Endothelial cell of hepatic sinusoid (primary cell): ENCODE data around the gene THBS4.

ENCODE experiments used
- in situ Hi-C: cut with HindIII; loops from 2 replicates; pipeline ENCODE4 v1.10.0; 2017; ENCODE audit warnings: low sequenced_read_pairs

THBS4 gene

DNA sequence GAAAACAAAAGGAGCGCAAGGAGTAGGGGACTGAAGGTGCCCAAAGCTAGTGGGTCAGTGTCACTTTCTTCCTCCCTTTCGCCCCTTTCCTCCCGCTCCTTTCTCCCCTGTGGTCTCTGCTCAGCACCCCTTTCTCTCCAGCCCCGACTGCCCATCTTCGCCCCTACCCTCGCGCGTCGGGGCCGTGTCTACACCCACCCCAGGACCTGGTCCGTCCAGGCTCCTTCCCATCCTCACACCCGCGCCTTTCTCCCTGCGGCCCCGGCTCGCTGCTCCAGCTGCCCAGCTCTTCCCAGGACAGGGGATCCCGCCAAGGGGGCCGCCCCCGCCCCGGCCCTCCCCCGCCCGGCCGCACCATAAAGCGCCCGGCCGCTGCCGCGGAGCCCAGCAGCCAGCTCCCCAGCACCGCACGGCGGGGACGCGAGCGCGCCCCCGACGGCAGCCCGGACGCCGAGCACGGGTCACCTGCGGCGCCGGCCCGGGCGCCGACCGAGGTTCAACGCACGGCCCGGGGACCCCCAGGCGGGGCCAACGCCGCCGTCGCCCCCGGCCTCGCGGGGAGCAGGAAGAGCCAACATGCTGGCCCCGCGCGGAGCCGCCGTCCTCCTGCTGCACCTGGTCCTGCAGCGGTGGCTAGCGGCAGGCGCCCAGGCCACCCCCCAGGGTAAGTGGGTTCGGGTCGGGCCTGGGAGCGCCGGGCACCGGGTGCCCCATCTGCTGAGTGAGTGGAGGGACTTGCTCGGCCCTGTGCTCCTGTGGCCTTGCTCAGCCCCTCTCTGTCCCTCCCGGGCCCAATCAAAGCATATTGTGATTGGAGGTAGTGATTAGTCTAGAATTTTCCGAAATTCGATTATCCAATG is at the start of gene THBS4:
TSS of gene THBS4 (plus strand) at position 387 of the 860 bp plus-strand sequence. CDS start at position 577, 190 bp downstream.
- in situ Hi-C loops, result no loop called here

DNA sequence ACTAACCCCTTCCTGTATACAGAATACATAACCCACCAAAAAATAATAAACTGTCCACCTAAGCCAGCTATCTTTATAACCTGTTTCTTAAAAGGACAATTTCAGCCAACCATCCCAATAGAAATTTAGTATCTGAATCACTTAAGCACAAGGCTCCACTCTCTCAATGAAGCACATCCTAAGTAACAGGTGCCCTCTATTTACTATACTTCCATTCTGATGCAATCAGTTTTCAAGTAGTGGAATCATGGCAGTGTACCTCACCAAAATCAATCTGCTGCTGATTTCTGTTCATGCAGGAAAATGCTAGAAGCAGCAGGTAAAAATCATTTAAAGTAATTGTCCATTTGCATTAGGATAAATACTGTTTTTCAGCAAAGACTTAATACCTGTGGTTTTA is 48.9 kb upstream of the THBS4 start:
- in situ Hi-C loops, result no loop called here

DNA sequence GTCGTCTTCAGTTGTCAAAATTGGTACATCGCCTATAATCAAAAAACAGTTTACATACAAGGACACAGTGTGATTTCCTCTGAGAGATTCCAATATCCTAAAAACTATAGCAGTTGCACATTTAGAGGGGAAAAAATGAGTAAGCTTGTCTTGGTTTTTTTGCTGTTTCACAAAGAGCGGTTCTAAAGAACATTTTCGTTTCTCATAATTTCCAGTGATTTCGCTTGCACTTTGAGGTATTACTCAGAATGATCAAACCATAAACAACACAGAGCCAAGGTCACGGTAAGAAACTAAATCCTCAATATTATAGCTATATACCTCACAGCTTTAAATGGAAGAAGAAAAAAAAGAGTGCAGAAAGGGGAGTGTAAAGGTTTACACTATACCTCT is 44.9 kb upstream of the THBS4 start:
- in situ Hi-C loops, result no loop called here

DNA sequence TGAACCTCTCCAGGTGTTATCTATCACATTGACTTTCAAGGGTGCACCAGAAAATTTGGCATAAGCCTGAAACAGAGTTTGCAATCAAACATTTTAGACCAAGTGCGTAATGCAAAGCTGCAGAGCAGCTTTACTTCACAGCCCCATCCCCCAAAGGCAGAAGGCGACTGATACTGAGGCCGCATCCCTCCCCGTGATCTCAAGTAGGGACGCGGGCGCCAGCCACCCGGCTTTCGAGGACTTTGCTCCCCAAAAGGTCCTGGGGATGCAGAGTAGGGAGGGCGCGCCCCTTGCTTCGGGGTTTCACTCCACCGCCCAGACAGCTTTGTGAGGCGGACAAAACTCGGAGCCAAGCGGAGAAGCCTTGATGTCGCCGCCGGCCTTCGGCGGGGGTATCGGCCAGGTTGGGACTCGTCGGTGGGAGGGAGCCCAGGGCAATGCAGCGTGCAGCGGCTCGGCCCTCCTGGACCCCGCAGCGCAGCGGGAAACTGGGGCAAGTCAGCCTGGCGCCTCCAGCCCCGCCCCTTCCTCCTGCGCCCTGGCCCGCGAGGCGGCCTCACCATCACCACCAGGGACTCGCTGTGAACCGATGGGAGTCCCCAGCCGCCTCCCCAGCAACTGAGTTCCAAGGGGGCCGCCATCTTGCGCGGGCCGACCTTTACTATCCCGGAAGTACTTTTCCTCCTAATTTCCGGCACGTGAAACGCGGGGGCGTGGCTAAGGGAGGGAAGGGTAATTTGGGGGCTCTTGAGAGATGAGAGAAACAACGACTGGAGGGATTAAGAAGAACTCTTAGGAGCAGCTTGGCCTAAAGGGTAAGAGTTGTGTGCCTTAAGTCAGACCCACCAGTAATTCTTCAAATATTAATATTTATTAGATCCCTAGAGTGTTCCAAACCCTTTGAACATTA is 44.3 kb upstream of the THBS4 start, which contains the start of gene MTX3:
TSS of gene MTX3 (minus strand) at position 665 of the 910 bp plus-strand sequence. CDS start at position 641, 24 bp downstream.
- in situ Hi-C loops, result no loop called here

DNA sequence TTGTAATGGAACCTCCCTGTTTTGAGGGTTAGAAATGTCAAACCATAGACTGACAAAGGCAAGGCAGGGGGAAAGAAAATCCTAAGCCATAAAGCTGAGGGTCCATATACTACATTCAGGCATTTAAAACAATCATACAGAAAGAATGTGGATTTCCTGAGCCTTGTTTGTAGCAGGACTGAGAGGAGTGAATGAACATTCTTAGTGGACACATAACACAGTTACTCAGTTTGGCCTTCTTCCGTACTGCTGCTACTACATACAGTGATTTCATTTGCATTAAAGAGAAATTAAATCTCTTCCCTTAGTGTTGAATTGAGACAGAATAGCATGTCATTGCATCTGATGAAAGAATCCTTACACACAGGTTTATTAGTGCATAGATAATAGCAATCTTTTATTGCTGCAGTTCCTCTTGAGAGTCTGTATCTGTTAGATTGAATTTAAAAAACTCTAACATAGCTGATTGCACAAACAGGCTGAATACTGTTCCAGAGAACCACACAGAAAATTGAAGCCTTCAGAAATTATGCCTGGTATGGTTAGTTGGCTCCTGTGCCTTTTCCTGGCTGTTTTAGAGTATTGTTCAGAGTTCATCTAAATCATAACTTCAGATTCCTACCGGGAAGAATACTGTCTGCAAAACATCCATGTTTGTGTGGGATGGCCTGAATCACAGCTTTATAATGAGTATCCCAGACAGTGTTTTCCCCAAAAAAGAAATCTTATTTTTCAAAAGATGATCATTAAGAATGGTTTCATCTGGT is 42.1 kb upstream of the THBS4 start:
- in situ Hi-C loops, result no loop called here

DNA sequence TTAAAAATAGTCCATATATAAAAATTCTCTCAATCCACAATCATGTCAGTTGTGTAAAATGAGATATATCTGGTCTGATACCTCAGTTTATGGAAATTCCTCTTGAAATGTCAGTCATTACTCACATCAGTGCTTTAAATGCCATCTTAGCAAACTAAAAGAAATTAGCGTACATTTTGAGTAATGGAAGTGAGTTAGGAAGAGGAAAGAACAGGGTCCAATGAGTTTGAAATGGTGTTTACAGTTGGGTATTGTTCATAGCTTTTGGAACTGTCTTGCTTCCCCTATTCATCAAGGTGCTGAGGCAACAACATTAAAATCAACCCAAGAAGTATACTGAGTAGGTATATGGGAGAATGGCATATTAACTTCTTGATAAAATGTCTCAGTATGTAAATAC is 35.4 kb upstream of the THBS4 start:
- in situ Hi-C loops, result no loop called here

DNA sequence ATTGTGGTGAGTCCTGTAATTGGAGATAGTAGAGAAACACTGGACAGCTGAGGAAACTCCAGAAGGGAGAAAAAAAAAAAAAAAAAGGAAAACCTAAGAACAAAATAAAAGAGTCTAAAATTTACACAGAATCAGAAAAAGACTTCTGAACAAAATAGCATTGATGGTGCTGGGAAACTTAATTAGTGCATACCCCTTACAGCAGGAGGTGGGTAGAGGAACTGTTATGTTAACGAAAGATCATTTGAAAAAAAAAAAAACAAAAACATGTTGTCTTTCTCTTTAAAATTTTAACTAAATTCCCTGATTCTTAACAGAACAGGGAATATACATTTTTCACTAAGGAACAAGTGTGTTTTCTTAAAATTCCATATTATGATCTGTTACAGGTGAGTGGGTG is 32.5 kb upstream of the THBS4 start:
- in situ Hi-C loops, result no loop called here

DNA sequence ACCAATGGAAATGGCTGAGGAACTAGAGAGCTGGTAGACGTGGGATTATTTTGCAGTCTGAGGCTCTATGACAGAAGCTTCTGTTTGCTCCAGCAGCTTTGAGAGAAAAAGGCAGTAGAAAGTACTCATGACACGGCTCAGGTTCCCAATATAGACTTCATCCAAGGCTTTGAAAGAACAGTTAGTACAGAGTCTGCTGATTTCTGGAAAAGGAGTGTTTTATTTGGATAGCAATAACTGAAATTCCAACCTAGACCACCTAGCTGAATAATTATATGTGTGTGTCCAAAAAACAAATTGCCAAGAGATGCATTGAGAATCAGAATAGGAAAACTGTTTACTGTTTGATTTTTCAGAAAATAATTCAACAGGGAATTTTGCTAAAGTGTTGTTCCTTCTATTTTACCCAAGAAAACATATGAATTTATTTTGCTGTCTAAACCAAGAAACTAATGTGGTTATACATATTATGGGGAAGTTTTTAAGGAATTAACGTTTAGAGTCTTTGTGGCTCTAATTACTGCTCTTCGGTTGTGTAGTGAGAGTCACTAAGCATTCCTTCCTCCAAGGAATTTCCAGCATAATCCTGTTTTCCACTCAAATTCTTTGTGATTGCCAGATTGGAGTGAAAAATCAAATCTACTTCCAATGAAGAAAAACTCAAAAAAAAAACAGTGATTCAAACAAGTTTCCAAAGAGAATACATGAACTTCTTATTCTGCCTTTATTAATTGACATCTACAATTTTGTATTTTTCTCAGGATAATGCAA is 26.0 kb upstream of the THBS4 start:
- in situ Hi-C loops, result no loop called here

DNA sequence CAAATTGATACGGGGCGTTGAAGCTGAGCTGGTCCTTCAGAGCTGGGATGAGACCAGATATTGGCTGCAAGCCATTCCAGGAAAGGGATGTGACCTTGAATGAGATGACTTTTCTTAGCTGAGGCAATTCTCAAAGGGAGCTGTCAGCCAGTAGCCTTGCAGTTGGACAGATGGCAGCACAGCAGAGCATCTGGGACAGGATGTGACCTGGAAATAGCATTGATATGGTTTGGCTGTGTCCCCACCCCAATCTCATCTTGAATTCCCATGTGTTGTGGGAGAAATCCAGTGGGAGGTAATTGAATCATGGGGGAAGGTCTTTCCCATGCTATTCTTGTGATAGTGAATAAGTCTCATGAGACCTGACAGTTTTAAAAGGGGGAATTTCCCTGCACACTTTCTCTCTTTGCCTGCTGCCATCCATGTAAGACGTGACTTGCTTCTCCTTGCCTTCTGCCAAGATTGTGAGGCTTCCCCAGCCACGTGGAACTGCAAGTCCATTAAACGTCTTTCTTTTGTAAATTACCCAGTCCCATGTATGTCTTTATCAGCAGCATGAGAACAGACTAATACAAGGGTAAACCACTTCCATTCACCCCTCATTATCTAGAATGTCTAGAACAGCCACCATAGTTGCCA is 24.3 kb upstream of the THBS4 start:
- in situ Hi-C loops, result no loop called here

DNA sequence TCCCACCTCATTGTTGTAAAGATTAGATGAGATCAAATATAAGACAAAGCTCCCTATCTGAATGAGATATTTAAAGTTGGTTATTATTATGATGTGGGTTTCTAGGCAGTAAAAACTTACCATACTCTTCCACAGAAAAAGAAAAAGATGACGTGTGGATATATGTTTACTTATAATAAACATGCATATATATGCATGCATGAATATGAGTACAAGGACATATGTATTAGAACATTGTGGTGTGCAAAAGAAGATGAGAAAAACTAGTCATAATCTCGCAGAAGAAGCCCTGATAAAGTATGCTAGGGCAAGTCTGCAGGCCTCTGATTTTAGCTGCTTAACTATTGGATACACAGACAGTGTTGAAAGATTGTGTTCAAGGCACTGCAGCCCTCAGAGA is 10.1 kb upstream of the THBS4 start:
- in situ Hi-C loops, result no loop called here

DNA sequence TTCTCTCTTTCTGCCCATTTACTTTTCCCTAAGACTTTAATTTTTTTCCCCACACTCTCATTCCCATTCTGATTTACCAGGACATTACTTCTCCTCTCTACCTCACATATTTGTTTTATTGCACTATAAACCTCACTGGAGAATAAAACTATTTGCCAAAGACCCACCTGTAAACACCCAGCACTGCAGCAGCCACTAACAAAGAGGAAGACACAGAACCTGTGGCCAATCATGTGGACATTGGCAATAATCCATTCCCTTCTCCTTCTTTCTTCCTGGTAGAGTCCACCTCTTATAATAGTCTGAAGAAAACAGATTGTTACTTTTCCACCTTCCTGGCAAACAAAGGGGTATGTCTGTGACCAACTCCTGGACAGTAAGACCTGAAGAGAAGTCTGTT is 8.3 kb upstream of the THBS4 start:
- in situ Hi-C loops, result no loop called here

DNA sequence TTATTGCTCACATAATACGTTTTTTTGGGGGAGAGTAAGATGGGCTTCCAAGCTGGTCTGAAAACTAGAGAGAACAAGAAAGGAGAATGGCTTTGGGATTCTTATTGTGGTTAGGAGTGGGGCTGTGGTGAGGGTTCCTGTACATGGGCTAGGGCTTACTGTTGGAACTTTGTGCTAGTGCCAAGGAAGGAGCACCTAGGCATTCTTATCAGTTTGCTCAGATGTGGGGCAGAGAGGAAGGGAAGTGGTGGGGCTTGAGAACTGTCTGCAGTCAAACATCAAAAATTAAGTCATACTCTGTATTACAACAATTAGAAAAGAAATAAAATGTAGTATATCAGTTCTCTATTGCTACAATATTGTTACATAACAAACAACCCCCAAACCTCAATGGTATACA is 4.0 kb upstream of the THBS4 start:
- in situ Hi-C loops, result no loop called here

DNA sequence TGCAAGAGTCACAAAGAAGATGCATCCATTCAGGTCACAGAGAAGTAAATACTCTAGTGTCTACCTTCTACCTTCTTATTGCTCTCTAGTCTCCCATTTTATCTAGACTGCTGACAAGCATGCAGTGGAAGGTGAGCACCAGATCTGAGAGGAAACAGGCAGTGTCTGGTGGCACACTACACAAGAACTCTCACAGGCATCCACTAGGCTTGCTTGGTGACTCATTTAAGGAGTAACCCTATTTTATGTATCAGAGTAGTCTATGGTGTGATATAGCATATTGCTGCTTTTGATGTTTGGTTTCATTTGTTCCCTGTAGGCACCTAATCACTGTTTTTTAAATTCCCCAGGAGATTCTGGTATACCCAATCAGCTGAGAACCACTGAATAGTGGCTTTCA is 1.6 kb upstream of the THBS4 start:
- in situ Hi-C loops, result no loop called here

DNA sequence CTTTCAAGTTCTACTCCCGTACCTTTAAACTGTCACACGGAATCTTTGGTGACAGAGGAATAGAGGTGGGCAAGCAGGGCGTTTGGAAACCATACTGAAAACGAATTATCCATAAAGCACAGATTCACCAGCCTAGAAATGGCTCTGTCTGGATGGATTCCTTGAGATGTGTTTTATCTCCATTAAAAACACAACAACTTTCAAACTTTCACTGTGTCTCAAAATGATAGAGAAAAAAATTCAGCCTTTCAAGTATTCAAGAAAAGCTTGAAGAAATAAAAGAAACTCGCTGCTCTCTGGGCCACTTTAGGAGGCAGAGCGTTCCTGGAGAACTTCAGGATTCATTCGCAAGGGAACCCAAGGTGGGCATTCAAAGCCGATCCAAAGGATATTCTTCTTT is 589 bp upstream of the THBS4 start:
- in situ Hi-C loops, result no loop called here

DNA sequence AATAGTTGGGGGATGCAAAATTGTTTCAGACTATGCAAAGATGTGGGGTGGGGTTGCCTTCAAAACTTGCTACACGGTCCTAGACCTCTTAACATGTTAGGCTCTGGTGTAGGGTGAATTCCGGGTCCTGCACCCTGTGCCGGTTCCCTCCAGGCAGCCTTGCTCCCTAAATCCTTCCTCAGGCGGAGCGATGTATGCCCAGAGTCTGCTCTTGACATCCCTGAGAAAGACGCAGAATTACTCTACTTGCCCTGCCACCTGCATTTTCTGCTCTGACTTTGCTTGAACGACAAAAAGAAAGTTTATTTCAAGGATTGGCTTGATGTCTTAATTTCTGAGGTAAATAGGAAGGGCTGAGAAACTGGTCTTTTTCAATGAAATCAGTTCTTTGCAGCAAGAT is 691 bp downstream of the THBS4 start:
- in situ Hi-C loops, result no loop called here

DNA sequence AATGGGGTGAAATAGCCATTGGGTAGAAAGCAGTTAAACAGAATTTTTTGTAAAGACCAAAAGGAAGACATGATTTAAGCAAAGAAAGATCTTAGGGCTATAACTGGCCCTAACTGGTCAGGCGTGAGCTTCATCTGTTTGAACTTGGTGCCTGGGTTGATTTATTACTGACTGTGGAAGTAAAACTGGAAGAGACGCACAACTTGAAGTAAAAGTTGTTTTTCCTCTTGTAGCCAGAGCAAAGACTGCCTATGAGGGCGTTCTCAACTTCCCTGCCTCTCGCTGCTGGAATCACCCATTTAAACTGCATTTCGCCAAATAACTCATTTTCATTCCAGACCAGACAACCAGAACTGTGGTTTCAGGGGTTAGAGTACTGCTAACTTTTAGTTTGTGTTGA is 1.5 kb downstream of the THBS4 start:
- in situ Hi-C loops, result no loop called here

DNA sequence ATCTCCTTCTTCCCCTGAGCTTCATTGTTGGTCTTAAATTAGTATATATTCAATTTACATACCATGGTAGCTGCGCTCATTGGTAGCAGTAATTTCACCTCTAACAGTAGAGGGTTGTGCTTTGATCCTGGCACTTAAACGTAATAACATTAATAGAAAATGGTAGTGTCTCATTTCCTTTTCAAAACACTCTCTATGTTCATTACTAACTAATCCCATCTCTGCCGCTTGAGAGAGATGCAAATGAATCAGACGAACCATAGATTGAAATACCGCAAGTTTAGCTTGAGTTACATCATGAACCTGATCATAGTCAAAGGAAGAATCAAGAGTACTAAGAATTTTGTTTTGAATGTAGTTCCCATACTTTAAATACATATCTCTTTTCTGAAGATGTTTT is 2.2 kb downstream of the THBS4 start:
- in situ Hi-C loops, result no loop called here

DNA sequence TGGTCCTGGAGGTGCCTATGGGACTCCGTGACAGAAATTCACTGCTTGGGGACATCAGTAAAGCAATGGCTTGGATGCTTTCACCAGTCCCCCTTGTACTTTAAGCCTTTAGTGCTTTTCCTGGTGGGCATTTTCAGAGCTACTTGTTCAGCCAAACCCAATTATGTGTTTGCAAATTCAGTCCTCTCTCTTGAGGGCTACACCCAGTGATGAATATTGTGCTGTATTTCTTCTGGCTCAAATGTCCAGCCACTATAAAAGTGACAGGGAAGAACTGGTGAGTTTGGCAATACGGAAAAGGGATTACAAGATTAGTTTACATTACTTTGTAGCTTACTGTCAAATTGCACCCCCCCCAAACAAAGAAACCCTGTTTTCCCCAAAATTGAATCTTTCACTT is 4.5 kb downstream of the THBS4 start:
- in situ Hi-C loops, result no loop called here

DNA sequence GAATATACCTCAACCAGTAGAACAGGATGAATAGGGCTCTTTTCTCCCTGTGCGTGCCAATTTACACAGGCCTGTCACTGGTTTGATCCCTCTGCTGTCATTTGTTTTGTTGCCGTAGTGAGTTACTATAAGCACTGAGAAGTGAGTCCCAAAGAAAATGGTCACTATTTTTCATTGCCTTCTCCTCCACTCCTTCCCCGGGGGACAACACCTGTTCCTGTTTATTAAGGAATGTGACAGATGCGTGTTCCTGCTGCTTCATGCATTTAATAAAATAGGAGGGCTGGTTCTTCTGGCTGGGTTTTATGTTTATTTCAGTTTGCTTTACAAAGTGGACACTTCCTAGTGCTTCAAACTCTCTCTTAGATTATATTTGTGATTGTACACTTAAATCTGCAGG is 6.4 kb downstream of the THBS4 start:
- in situ Hi-C loops, result no loop called here

DNA sequence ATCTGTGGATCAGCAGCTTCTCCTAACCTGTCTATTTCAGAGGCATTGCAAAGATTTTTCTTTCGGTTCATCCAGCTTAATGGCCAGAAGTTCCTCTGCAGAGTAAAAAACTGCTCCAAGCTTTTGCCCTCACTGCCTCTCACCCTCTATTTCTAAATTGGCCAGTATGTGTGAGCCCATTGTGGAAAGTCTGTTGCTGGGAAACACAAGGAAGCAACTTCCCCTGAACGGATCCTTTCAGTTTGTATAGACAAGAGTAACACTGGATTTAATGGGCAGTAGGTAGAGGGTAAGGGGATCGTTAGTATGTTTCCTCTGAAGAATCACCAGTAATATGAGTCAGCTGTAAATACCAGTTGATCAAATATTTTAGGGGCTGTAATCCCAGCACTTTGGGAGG is 7.2 kb downstream of the THBS4 start:
- in situ Hi-C loops, result no loop called here
